Measurements from ENCODE around the gene TNRC6C. TPM values are rescaled to one million over a fixed set of nuclear protein-coding genes. Genes with fewer than 3 reads are reported as not detected.

TNRC6C gene
- polyA plus RNA-seq, 1 donor (not counting 4 experiments of a cell fraction or from before 2014, with no cell fraction given) = 0.34 TPM

DNA sequence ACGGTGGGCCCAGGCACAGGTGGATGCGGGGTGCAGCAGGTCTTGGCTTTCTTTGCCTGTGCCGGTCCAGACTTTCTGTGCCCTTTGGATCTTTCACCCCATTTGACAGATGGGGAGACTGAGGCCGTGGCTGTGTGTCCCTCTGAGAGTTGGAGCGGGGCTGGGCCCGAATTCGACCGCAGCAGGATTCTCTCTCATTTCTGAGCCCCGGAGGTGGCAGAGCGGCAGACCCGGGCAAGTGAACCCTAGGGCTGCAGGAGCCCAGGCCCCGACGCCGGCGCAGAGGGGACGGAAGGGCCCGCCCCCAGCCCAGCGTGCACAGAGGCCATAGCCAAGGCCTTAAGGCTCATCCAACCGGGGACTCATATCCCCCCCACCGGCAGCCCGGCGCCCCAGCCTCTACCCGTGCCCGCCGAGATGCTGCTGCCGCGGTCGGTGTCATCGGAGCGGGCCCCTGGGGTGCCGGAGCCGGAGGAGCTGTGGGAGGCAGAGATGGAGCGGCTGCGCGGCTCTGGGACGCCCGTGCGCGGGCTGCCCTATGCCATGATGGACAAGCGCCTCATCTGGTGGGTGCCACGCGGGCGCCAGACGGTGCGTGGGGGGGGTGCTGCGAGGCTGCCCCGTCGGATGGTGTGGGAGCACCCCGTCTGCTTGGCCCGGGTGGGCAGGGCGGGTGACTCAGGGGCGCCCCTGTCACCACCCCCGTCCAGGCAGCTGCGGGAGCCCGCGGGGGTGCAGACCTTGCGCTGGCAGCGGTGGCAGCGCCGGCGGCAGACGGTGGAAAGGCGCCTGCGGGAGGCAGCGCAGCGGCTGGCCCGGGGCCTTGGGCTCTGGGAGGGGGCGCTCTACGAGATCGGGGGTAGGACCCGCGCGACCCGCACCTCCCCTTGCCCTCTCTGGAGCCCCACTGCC lies 172.9 kb downstream of the TNRC6C start:
- H3K9me1 ChIP-seq (ENCODE audit: control insufficient read depth, extremely low read depth, insufficient read depth, low read length) = peaks cover 4% of the 10 kb centered on the region
- H3K4me1 ChIP-seq (ENCODE audit: control insufficient read depth, extremely low read depth, insufficient read depth, low read length) = peaks cover 16% of the 10 kb centered on the region
- H3K4me3 ChIP-seq (ENCODE audit: control insufficient read depth in 2 of 3, extremely low read depth in 1 of 3, insufficient read depth in 2 of 3, low read depth in 1 of 3, low read length in 3 of 3) = peak overlapping the region; percentile 14 to 34 (median 24)
- no peak overlapping the region for H3K27ac ChIP-seq (ENCODE audit: control insufficient read depth, insufficient read depth, low read length)
- H3K79me2 ChIP-seq (ENCODE audit: control insufficient read depth, insufficient read depth, low read length) = peaks cover 4% of the 10 kb centered on the region
- peaks cover 31% of the 10 kb centered on the region for H3K27me3 ChIP-seq (ENCODE audit: control insufficient read depth, extremely low read depth, insufficient read depth, low read length)
- H3K9ac ChIP-seq (ENCODE audit: control insufficient read depth, extremely low read depth, insufficient read depth, low read length) = peak overlapping the region; percentile 15
- no peak for FAIRE-seq
- H3K36me3 ChIP-seq (ENCODE audit: control insufficient read depth in 2 of 2, extremely low read depth in 1 of 2, insufficient read depth in 2 of 2, low read length in 2 of 2) = no peaks in the 10 kb centered on the region
- H4K20me1 ChIP-seq (ENCODE audit: control insufficient read depth, extremely low read depth, insufficient read depth, low read length) = no peaks in the 10 kb centered on the region
- no peak for TF ChIP-seq EZH2 (IDR thresholded peaks at IDR 0.05; ENCODE audit: low read length)
- TF ChIP-seq, protein P1, sequence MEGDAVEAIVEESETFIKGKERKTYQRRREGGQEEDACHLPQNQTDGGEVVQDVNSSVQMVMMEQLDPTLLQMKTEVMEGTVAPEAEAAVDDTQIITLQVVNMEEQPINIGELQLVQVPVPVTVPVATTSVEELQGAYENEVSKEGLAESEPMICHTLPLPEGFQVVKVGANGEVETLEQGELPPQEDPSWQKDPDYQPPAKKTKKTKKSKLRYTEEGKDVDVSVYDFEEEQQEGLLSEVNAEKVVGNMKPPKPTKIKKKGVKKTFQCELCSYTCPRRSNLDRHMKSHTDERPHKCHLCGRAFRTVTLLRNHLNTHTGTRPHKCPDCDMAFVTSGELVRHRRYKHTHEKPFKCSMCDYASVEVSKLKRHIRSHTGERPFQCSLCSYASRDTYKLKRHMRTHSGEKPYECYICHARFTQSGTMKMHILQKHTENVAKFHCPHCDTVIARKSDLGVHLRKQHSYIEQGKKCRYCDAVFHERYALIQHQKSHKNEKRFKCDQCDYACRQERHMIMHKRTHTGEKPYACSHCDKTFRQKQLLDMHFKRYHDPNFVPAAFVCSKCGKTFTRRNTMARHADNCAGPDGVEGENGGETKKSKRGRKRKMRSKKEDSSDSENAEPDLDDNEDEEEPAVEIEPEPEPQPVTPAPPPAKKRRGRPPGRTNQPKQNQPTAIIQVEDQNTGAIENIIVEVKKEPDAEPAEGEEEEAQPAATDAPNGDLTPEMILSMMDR (optimal IDR thresholded peaks at IDR 0.05 in 1 of 3, IDR thresholded peaks at IDR 0.05 in 1 of 3, conservative IDR thresholded peaks at IDR 0.05 in 1 of 3; ENCODE audit: extremely low read depth in 1 of 3, insufficient read depth in 2 of 3, low read length in 3 of 3) = no peak
- H3K9me3 ChIP-seq (ENCODE audit: control insufficient read depth, low read depth, low read length) = no peaks in the 10 kb centered on the region
- DNase-seq (ENCODE audit: low read depth, low spot score) = no peak
- dilution Hi-C loops (cut with MboI; ENCODE audit: extremely low pct_ligation_motif_present, low sequenced_read_pairs) = no loop called here
- H2AFZ ChIP-seq (ENCODE audit: control insufficient read depth, low read length) = no peak overlapping the region
- H3K4me2 ChIP-seq (ENCODE audit: control insufficient read depth, extremely low read depth, insufficient read depth, low read depth, low read length) = peak overlapping the region; percentile 54

GRCh38 chr17:78132084-78132676 lies 173.7 kb downstream of the TNRC6C start:
- peaks cover 4% of the 10 kb centered on the region for H3K9me1 ChIP-seq (ENCODE audit: control insufficient read depth, extremely low read depth, insufficient read depth, low read length)
- H3K27me3 ChIP-seq (ENCODE audit: control insufficient read depth, extremely low read depth, insufficient read depth, low read length) = peaks cover 31% of the 10 kb centered on the region
- peak overlapping the region; percentile 54 for H3K4me2 ChIP-seq (ENCODE audit: control insufficient read depth, extremely low read depth, insufficient read depth, low read depth, low read length)
- no peaks in the 10 kb centered on the region for H3K9me3 ChIP-seq (ENCODE audit: control insufficient read depth, low read depth, low read length)
- TF ChIP-seq, protein P1 (optimal IDR thresholded peaks at IDR 0.05 in 1 of 3, IDR thresholded peaks at IDR 0.05 in 1 of 3, conservative IDR thresholded peaks at IDR 0.05 in 1 of 3; ENCODE audit: extremely low read depth in 1 of 3, insufficient read depth in 2 of 3, low read length in 3 of 3) = no peak
- no peak for TF ChIP-seq EZH2 (IDR thresholded peaks at IDR 0.05; ENCODE audit: low read length)
- no peaks in the 10 kb centered on the region for H3K79me2 ChIP-seq (ENCODE audit: control insufficient read depth, insufficient read depth, low read length)
- peak overlapping the region; percentile 15 for H3K9ac ChIP-seq (ENCODE audit: control insufficient read depth, extremely low read depth, insufficient read depth, low read length)
- no peaks in the 10 kb centered on the region for H4K20me1 ChIP-seq (ENCODE audit: control insufficient read depth, extremely low read depth, insufficient read depth, low read length)
- FAIRE-seq = no peak
- H3K36me3 ChIP-seq (ENCODE audit: control insufficient read depth in 2 of 2, extremely low read depth in 1 of 2, insufficient read depth in 2 of 2, low read length in 2 of 2) = no peaks in the 10 kb centered on the region
- DNase-seq (ENCODE audit: low read depth, low spot score) = no peak
- H2AFZ ChIP-seq (ENCODE audit: control insufficient read depth, low read length) = peak overlapping the region; percentile 15
- peak overlapping the region; percentile 14 to 34 (median 24) for H3K4me3 ChIP-seq (ENCODE audit: control insufficient read depth in 2 of 3, extremely low read depth in 1 of 3, insufficient read depth in 2 of 3, low read depth in 1 of 3, low read length in 3 of 3)
- H3K27ac ChIP-seq (ENCODE audit: control insufficient read depth, insufficient read depth, low read length) = no peak overlapping the region
- dilution Hi-C loops (cut with MboI; ENCODE audit: extremely low pct_ligation_motif_present, low sequenced_read_pairs) = no loop called here
- H3K4me1 ChIP-seq (ENCODE audit: control insufficient read depth, extremely low read depth, insufficient read depth, low read length) = peaks cover 13% of the 10 kb centered on the region

Measured in keratinocyte (primary cell).